Hepatocyte (in vitro differentiated cells): ENCODE measurements around the gene TPRKB. TPM values are rescaled to one million over a fixed set of nuclear protein-coding genes. Genes with fewer than 3 reads are reported as not detected.

Experiments used
- DNase-seq: peaks from one replicate; pipeline ENCODE4 v3.0.0-alpha.2; 2016; ENCODE audit warnings: low spot score
- H2AFZ ChIP-seq: fragments of 200-600 bp; sonication (generic); 2 replicates; pipeline ENCODE4 v1.6.0; 2016; ENCODE audit warnings: antibody characterized with exemption, mild to moderate bottlenecking
- H3K27ac ChIP-seq: fragments of 200-600 bp; sonication (generic); 2 replicates; pipeline ENCODE4 v1.5.1; 2016; ENCODE audit warnings: mild to moderate bottlenecking
- H3K27me3 ChIP-seq: fragments of 200-600 bp; sonication (generic); 2 replicates; pipeline ENCODE4 v1.6.1; 2016
- H3K36me3 ChIP-seq: fragments of 200-600 bp; sonication (generic); replicated peaks from 2 replicates; pipeline ENCODE4 v1.5.1; 2016; ENCODE audit warnings: low read depth; ENCODE audit not compliant: insufficient read depth
- H3K4me1 ChIP-seq: fragments of 200-600 bp; sonication (generic); 2 replicates; pipeline ENCODE4 v1.5.1; 2016; ENCODE audit warnings: mild to moderate bottlenecking, moderate library complexity; ENCODE audit not compliant: insufficient read depth
- H3K4me2 ChIP-seq: fragments of 200-600 bp; sonication (generic); 2 replicates; pipeline ENCODE4 v1.6.0; 2016
- H3K4me3 ChIP-seq: fragments of 200-600 bp; sonication (generic); 2 replicates; pipeline ENCODE4 v1.5.1; 2016; ENCODE audit warnings: mild to moderate bottlenecking
- H3K79me2 ChIP-seq: fragments of 200-600 bp; sonication (generic); 2 replicates; pipeline ENCODE4 v1.6.0; 2017; ENCODE audit warnings: mild to moderate bottlenecking
- H3K9me2 ChIP-seq: fragments of 200-600 bp; sonication (generic); replicated peaks from 2 replicates; pipeline ENCODE4 v1.6.0; 2017; ENCODE audit warnings: mild to moderate bottlenecking; ENCODE audit not compliant: insufficient read depth
- H3K9me3 ChIP-seq: fragments of 200-600 bp; sonication (generic); 2 replicates; pipeline ENCODE4 v1.5.1; 2016; ENCODE audit warnings: low read depth, mild to moderate bottlenecking
- H4K20me1 ChIP-seq: fragments of 200-600 bp; sonication (generic); 2 replicates; pipeline ENCODE4 v1.6.0; 2016; ENCODE audit warnings: mild to moderate bottlenecking; ENCODE audit not compliant: insufficient read depth, poor library complexity, severe bottlenecking
- EZH2 ChIP-seq: fragments of 200-600 bp; sonication (generic); IDR thresholded peaks from 2 replicates; pipeline ENCODE4 v1.6.1; 2016; ENCODE audit warnings: antibody characterized with exemption, mild to moderate bottlenecking, borderline replicate concordance
- EZH2phosphoT487 ChIP-seq: fragments of 200-600 bp; sonication (generic); IDR thresholded peaks from one replicate; pipeline ENCODE4 v1.6.1; 2018; ENCODE audit warnings: antibody characterized with exemption, mild to moderate bottlenecking, low read depth, moderate library complexity; ENCODE audit not compliant: unreplicated experiment, severe bottlenecking
- WGBS: methylation state at CpG from one replicate; pipeline ENCODE4 v1.1.6; 2016; ENCODE audit warnings: low lambda C conversion rate; ENCODE audit errors: missing lambda C conversion rate; 5-methylcytosine and 5-hydroxymethylcytosine counted together
- polyA plus RNA-seq: library from polyadenylated mRNA; unstranded; fragments of >200 nt; fragmentation: Nextera tagmentation; extraction: Ambion mirVana; gene quantifications from 2 replicates; pipeline ENCODE4 v1.2.1, GENCODE V29; 2016
- total RNA-seq: library from RNA; depleted of rRNA; stranded (reverse); fragments of >200 nt; gene quantifications from 2 replicates; pipeline ENCODE4 v1.2.3, GENCODE V29; 2014
- TF ChIP-seq, protein P1 (sequence below): fragments of 200-600 bp; sonication (generic); IDR thresholded peaks from 2 replicates; pipeline ENCODE4 v1.5.1; 2016; ENCODE audit warnings: antibody characterized with exemption, mild to moderate bottlenecking; ENCODE audit not compliant: poor library complexity

The TPRKB gene
- total and polyA plus RNA-seq, 2 experiments from 2014 or later: 37.2 to 68.2 TPM

DNA sequence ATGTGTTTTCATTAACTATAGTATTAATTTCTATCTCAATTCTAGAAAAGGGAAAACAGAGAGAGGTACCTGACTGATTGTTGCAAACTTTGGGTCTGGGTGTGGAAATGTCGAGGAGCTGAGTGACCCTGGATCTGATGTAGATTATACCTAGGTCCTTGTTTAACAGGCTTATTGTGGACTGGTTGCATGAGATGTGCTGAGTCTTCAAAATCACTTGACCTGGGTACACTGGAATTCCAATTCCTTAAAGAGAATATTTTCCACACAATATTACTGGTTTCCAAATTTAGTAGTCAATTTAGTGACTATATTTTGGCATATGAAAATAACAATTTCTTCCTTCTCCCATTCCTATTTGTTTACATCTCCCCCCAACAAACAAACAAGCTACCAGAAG, 29.2 kb upstream of the TPRKB start:
- no peaks in the 10 kb centered on the region for H3K9me2 ChIP-seq
- peaks cover 2% of the 10 kb centered on the region for H3K79me2 ChIP-seq
- H3K9me3 ChIP-seq: no peaks in the 10 kb centered on the region
- H3K27me3 ChIP-seq: no peaks in the 10 kb centered on the region
- H3K4me1 ChIP-seq: no peaks in the 10 kb centered on the region
- DNase-seq: no peak
- H3K4me2 ChIP-seq: no peak overlapping the region
- no peak overlapping the region for H3K27ac ChIP-seq
- H2AFZ ChIP-seq: no peak overlapping the region
- H3K4me3 ChIP-seq: no peak overlapping the region
- WGBS: 91% methylated on average over 1 of the region's 1 CpG
- H3K36me3 ChIP-seq: peaks cover 4% of the 10 kb centered on the region
- no peaks in the 10 kb centered on the region for H4K20me1 ChIP-seq
- TF ChIP-seq EZH2phosphoT487 (no peak), EZH2 (no peak)
- TF ChIP-seq, protein P1, sequence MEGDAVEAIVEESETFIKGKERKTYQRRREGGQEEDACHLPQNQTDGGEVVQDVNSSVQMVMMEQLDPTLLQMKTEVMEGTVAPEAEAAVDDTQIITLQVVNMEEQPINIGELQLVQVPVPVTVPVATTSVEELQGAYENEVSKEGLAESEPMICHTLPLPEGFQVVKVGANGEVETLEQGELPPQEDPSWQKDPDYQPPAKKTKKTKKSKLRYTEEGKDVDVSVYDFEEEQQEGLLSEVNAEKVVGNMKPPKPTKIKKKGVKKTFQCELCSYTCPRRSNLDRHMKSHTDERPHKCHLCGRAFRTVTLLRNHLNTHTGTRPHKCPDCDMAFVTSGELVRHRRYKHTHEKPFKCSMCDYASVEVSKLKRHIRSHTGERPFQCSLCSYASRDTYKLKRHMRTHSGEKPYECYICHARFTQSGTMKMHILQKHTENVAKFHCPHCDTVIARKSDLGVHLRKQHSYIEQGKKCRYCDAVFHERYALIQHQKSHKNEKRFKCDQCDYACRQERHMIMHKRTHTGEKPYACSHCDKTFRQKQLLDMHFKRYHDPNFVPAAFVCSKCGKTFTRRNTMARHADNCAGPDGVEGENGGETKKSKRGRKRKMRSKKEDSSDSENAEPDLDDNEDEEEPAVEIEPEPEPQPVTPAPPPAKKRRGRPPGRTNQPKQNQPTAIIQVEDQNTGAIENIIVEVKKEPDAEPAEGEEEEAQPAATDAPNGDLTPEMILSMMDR: no peak

DNA sequence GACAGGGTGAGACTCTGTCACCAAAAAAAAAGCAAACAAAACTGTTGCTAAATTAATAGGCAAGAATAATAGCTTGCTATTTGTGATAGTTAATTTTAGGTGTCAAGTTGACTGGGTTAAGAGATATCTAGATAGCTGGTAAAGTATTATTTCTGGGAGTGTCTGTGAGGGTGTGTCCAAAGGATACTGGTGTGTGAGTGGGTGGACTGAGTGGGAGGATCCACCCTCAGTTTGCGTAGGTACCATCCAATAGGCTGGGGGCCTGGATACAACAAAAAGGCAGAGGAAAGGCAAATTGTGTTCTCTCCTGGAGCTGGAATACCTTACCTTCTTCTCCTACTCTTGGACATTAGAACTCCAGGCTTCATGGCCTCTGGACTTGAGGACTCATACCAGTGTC, 27.8 kb upstream of the TPRKB start:
- no peaks in the 10 kb centered on the region for H4K20me1 ChIP-seq
- no peak overlapping the region for H3K4me3 ChIP-seq
- TF ChIP-seq, protein P1: no peak
- TF ChIP-seq EZH2phosphoT487: no peak
- TF ChIP-seq EZH2: no peak
- H3K79me2 ChIP-seq: peaks cover 2% of the 10 kb centered on the region
- H3K4me2 ChIP-seq: no peak overlapping the region
- H3K27ac ChIP-seq: no peak overlapping the region
- H2AFZ ChIP-seq: no peak overlapping the region
- no peaks in the 10 kb centered on the region for H3K9me3 ChIP-seq
- no peaks in the 10 kb centered on the region for H3K9me2 ChIP-seq
- H3K4me1 ChIP-seq: no peaks in the 10 kb centered on the region
- H3K36me3 ChIP-seq: peaks cover 4% of the 10 kb centered on the region
- 100% methylated on average over 1 of the region's 1 CpG for WGBS
- DNase-seq: no peak
- no peaks in the 10 kb centered on the region for H3K27me3 ChIP-seq

DNA sequence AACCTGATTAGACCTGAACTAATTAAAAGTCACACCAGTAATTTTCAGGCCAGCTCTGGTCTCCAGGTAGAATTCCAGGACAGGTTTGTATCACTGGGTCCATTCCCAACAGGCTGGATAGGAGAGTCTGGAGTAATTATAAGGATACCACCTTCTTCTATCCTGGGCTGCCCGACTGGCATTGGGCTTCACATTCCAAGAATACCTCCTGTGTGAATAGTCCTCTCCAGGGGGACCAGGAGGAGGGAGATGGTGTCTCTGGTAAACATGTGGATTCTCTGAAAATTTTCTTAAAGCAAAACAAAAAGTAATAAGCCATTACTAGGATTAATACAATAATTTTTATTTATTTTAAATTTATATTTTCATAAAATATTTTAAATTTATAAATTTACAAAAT, 25.4 kb upstream of the TPRKB start:
- H3K9me3 ChIP-seq: no peaks in the 10 kb centered on the region
- H3K79me2 ChIP-seq: peaks cover 2% of the 10 kb centered on the region
- no peak overlapping the region for H3K27ac ChIP-seq
- H3K4me3 ChIP-seq: no peak overlapping the region
- H4K20me1 ChIP-seq: no peaks in the 10 kb centered on the region
- TF ChIP-seq, protein P1: no peak
- no peak for TF ChIP-seq EZH2
- TF ChIP-seq EZH2phosphoT487: no peak
- 84% methylated on average over 1 of the region's 1 CpG for WGBS
- DNase-seq: no peak
- H3K4me2 ChIP-seq: no peak overlapping the region
- H3K27me3 ChIP-seq: no peaks in the 10 kb centered on the region
- H3K36me3 ChIP-seq: no peaks in the 10 kb centered on the region
- no peaks in the 10 kb centered on the region for H3K4me1 ChIP-seq
- H3K9me2 ChIP-seq: no peaks in the 10 kb centered on the region
- no peak overlapping the region for H2AFZ ChIP-seq

DNA sequence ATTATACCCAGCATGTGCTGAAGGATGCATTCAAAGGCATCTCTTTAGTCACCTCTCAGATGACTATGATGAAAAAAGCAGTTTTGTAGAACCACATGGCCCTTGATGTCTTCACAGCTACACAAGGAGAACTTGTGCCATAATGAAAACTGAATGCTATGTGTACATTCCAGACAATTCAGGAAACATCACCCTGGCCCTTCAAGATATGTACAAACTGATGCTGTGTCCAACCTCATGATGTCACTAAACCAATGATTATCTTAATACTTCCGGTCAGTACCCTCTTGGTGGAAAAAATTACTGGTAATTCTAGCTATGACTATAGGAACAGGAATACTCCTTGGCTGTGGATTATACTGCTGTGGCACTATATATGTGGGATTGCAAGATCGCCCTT, 22.8 kb upstream of the TPRKB start:
- no peaks in the 10 kb centered on the region for H3K27me3 ChIP-seq
- no peak overlapping the region for H2AFZ ChIP-seq
- H3K4me1 ChIP-seq: no peaks in the 10 kb centered on the region
- no peak overlapping the region for H3K4me2 ChIP-seq
- WGBS: 97% methylated on average over 2 of the region's 2 CpGs
- H3K27ac ChIP-seq: no peak overlapping the region
- H4K20me1 ChIP-seq: no peaks in the 10 kb centered on the region
- no peaks in the 10 kb centered on the region for H3K36me3 ChIP-seq
- H3K9me3 ChIP-seq: no peaks in the 10 kb centered on the region
- no peak for TF ChIP-seq EZH2phosphoT487
- TF ChIP-seq, protein P1: no peak
- no peak for TF ChIP-seq EZH2
- no peak overlapping the region for H3K4me3 ChIP-seq
- H3K9me2 ChIP-seq: no peaks in the 10 kb centered on the region
- no peak for DNase-seq
- H3K79me2 ChIP-seq: no peaks in the 10 kb centered on the region
